Activated CD4-positive, alpha-beta T cell treated with anti-CD3 and anti-CD28 coated beads, Interleukin-2, amount 50 U/mL, for 4 hours (primary cell): Measurements from ENCODE around the gene KAZN.
"Not testable (repeated sequence)": the region's sequence is repeated elsewhere in the genome, so short reads cannot be mapped to it uniquely, and the experiment has no call there.

Experiments used
- DNase-seq, 2 experiments: peaks; one replicate each; pipeline ENCODE4 v3.0.0-alpha.2; 2020

KAZN gene

DNA sequence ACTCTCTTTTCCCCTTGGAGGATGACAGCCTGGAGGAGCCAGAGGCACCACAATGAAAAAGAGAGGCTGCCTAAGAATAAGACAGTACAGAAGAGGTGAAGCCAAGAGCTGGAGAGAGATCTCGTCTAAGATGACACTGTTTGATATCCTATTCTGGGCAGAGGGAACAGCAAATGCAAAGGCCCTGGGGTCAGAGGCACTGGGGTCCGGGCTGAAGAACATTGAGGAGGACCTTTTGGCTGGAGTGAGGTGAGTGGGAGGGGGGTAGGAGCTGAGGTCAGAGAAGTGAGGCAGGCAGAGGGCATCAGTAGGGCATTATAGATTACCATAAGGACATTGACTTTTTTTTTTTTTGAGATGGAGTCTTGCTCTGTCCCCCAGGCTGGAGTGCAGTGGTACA lies 535.8 kb downstream of the KAZN start:
- no peak for DNase-seq

DNA sequence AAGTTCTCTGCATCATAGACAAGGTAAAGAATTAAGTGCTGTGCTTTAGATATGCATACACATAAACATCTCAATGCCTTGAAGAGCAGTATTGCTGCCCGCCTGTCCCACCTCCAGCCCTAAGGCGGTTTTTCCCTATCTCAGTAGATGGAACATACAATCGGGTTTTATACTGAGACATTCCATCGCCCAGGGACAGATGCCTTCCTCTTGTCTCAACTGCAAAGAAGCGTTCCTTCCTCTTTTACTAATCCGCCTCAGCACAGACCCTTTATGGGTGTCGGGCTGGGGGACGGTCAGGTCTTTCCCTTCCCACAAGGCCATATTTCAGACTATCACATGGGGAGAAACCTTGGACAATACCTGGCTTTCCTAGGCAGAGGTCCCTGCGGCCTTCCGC lies 537.1 kb downstream of the KAZN start:
- not testable (repeated sequence) for DNase-seq

DNA sequence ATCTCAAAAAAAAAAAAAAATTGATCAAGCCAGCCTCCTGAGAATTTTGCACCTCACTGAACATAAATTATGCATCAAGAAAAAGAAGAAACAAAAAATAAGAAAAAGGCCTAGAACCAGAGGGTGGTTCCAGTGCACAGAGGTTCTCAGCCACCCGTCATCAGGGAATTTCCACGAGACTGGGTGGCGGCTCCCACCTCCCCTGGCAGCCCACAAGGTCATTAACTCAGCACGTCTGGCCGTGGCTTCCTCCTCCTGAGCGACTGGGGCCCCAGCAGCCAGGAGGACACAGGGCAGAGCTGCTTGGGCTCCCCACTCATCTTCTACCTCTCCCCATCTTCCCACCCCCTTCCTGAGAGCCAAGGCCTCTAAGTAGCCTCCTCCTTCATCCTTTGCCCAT lies 539.3 kb downstream of the KAZN start:
- no peak for DNase-seq

DNA sequence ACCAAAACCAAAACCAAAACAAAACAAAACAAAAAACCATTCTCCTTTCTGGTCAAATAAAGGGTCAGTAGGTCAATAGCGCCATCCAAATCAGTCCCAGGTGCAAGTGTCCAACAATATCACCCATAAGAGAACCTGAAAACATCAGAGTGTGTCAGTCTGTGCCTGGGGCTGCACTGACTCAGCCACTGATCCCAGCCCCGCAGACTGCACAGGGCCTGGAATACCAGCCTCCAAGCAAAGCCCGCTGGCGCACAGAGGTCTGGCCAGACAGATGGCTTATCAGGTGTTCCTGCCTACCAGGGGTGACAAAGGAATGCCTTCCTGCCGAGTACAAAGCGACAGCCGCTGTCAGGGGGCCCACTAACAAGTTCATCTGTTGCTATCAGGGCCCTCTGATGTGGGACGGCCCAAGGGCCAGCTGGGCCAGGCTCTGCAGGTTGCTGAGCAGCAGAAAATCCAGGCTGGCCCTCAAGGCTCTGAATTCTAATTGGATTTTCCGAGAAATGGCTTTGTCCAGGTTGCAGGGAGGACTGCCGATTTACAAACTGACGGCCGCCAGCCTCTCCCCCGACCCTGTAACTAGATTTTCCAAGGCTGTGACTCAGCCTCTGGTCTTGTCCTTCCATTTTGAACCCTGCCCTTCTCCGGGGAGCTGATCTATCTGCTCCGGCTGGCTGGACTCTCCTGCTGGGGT lies 541.3 kb downstream of the KAZN start:
- DNase-seq = no peak

DNA sequence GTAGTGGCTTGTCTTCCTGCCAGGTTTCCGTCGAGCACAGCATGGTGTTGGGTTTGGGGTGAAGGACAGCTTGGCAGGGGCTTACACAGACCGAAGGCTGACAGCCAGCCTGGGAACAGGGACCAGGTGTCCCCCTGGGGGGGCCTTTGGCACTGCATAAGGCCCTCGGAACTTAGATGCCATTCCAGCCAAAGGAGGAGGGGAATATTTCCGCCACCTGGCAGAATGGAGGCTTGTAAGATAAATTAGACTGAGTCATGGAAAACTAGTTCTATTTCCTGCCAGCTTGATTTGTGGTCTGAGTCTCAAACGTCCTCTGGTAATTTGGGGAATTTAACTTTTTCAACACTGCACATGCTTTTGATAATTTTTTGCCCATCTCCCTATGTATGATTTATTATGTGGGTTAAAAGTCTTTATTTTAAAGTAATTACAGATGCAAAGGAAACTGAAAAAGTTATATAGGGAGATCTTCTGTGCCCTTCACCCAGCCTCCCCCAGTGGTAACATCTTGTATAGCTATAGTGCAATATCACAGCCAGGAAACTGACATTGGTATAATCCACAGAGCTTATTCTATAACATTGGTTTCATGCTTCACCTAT lies 543.6 kb downstream of the KAZN start:
- no peak for DNase-seq

DNA sequence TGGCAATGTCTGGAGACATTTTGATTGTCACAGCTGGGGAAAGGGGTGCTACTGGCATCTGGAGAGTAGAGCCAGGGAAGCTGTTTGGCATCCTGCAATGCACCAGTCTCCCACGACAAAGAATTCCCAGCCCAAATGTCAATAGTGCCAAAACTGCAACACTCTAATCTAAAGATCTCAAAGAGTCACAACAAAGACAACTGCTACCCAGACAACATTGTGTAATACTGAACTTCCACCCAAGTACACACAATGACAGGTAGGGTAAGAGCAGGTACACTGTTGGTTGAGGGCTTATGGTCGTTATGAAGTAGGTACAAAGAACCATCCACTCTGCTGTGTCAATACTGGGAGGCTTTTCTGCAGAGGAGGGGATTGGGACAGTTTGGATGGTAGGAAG lies 546.8 kb downstream of the KAZN start:
- DNase-seq = no peak

DNA sequence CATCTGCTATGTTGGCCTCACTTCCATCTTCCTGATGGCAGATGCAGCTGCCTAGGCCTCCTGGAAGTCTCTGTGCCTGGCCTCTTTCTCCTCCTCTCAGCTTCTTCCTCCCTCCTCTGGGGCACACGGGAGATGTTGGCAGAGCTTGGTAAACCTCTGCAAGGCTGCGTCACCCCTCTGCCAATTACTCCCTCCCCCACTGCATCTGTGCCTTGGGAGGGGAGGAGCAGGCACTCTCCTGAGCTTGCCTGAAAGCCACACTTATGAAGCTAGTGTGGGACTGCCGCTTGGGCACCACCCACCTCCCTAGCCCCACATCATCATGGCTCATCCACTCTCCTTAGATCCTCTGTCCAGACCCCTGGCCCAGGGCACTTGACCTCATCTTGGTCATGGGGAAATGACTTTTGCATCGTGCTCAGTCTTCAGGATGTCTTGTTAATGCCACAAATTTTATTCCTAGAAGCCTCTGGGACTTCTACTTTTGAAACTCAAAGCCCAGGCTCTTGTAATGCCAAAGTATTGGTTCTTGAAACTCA lies 547.7 kb downstream of the KAZN start:
- no peak for DNase-seq

DNA sequence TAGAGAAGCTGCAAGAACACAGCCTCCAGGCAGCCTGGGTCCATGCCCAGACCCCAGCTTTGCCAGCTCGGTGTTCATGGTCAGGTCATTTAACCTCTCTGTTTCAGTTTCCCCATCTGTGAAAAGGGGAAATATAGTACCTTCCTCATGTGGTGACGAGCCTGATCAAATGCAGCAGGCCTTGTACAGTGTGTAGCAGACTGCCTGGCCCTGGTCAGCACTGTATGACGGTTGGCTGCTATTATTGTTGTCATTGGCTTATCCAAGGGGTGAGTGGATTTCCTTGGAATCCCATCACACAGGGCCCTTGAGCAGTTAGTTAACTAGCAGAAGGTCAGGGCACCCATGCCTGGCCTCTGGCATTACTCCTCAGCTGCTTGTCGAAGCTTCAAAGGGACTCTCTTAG lies 548.5 kb downstream of the KAZN start:
- no peak for DNase-seq

DNA sequence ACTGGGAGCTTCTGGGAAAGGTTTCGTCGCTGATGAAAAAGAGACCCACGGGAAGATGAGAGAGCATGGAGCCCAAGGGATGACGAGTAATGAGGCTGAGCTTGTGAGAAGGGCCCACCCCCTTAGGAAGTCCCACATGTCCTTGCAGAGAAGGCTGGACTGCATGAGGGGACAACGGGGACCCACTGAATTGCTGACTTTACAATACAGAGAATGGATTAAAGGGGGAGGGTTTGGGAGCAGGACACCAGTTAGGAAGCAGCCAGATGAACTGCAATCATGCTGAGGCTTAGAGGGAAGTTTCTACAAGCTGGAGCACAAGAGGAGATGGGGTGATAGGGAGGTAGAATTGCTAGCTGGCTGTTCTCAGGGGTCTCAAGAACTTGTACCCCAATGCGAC lies 549.5 kb downstream of the KAZN start:
- DNase-seq = no peak

DNA sequence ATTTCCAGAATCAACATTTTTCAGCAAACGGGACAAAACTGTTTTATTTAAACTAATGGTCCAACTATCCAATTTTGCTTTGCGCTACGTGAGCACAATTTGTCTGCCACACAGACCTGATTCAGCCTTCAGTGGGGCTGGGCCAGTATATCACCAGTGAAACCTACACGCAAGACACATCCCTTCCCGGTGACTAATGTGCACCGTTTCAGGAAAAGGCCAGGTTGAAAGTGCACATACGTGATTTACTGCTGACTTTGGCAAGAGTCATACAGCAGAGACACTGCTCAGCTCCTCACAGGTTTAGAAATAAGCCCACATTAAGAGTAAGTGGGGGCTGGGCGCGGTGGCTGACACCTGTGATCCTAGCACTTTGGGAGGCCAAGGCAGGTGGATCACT lies 550.0 kb downstream of the KAZN start:
- DNase-seq = no peak

DNA sequence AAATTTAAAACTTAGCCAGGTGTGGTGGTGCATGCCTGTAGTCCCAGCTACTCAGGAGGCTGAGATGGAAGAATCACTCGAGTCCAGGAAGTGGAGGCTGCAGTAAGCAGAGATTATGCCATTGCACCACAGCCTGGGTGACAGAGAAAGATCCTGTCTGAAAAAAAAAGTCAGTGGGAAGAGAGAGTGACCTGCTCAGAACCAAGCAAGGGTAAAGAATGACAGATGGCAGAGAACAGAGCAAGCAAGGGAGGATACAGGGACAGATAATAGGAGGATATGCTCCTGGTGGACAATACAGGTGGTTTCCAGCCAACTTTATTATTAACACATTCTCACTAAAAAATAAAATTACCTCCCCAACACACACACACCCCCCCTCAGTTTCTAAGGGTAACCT lies 550.5 kb downstream of the KAZN start:
- no peak for DNase-seq

DNA sequence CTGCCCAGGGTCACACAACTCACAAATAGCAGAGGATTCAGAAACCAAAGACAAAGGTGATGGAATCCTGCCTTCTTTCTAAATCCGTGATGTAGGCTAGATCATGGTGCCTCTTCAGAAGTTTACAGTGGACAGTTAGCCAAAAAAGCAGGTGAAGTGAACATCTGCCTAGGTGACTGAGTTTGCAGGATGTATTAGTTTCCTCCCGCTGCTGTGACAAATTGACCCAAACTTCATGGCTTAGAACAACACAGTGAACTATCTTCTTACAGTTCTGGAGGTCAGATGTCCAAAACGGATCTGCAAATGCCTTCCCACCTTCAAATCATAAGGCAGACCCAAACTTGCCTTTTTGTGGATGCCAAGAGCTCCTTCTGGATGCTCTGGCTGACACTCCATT lies 551.9 kb downstream of the KAZN start:
- DNase-seq = no peak

DNA sequence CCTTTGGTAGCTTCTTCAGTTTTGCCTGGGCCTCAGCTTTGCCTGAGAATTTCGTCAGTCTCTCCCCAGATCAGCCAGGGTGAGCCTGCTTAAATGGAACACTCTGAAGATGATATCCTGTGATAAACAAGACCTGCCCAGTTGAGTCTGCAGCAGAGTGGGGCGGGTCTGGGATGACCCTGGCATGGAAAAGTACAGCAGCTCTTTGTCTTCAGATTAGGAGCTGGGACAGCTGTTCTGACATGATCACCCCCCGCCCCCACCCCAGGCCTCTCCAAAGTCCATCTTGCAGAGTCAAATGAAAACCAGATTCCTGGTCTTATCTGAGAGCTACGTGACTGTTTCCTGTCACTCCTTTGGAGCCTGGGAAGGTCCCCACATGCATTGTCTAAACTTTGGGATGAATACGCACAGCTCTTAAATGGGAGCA lies 552.9 kb downstream of the KAZN start:
- DNase-seq = no peak

DNA sequence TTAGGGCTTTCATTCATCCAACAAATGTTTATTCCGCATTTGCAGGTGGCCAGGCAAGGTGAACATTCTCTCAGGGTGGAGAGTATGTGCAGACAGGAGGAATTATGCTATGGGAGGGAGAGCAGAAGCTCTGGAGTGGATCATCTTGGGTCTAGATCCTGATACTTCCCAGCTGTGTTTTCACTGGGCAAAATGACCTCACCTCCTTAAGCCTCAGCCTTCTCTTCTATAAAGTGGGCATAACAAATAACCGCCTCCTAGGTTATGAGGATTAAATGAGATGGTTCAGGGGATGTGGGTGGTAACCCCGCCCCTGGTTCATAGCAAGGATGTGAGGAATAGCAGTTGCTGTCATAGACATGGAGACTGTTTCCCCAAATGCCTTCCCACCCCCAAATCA lies 553.4 kb downstream of the KAZN start:
- no peak for DNase-seq

DNA sequence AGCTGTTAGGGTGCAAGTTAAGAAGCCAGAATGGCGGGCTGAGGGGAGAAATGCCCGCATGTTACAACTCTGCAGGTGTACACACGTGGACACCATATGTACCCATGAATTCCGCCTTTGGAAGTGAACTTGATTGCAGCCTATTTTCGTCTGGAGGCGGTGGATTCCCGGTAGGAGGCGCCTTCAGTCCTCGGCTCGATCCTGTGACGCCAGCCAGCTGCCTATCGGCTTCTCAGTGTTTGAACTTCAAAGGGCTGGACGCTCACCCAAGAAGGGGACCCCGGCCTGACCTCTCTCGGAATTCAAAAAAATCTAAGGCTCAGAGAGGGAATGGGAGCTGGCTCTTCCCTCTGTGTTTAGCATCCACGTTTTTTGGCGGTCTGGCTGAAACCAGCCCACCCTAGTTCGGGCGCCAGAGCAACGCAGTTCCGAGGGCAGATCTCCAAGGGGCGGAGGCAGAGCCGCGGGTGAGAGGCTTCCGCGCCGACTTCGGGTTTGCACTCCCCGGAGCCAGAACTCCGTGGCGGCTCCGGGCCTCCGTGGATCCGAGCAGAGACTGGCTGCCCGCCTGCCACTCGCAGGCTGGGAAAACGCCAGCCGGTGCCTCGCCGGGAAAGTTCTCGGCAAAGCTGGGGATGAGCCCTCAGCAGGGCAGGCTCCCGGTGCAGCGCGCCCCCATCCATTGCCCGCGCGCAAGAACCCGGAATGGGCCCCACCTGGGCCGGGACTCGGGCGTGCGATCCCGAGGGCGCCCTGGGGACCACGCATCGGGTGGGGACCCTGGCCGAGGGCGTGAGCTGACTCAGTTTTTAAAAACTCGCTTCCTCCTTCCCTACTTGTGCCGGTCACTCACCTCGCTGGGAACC lies 554.1 kb downstream of the KAZN start:
- DNase-seq = no peak

DNA sequence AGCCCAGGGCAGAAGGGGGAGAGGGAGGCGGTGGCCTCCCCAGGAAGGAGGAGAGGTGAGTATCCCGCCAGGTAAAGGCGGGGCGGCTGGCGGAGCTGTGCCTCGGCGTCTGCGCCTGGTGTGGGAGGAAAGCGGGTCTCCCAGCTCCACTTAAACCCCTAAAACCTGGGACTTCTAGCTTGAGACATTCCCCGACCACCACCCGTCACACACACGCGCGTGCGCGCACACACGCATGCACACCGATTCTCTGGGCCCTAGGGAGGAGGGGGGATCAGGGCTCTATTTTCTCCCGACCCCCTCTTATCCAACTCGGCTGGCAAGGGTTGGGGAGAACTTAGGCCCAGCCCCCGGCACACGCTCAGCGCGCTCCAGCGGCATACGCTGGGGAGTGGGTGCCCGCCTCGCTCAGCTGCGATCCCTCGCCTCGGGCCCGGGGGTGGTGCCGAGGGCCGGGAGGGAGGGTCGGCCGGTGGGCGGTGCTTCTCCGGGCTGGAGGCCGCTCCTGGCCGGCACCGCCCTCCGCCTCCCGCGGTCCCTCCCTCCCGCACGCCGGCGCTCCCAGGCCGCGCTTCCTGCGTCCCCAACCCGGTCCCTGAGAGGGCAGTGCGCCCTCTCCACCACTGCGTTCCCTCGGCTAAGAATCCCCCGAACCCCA lies 554.8 kb downstream of the KAZN start, which contains the start of gene TMEM51:
Gene TMEM51, plus strand, starts transcription at position 564 of the 658 bp plus-strand sequence. CDS start 61,341 bp downstream, outside the sequence.
- no peak for DNase-seq

DNA sequence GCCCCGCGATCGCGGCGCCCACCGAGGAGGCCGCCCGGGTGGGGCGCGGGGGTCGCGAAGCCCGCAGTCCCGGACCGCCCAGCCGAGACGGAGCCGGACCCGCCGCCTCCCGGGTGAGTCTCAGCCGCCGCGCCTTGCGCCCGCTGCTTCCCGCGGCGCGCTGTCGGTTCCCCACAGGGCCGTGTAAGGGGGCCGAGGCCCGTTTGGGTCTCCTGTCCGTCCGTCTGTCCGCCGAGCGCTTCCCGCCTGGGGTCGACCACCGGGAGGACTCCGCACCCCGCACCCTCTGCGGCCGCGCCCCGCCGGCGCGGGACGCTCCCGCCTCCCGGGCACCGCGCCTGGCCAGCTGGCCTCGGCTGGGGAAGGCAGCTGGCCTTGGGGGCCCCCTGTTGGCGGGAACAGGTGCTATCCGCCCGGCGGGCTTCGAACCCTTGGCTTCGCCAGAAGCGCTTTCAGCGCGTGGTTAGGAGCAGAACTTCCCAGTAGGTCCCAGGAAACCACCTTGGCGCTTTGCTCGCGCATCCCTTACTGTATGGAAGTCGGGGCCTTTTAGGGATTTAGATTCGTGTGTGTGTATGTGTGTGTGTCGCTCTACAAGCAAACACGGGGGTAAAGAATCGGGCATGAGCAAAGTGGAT lies 555.5 kb downstream of the KAZN start:
- no peak for DNase-seq

DNA sequence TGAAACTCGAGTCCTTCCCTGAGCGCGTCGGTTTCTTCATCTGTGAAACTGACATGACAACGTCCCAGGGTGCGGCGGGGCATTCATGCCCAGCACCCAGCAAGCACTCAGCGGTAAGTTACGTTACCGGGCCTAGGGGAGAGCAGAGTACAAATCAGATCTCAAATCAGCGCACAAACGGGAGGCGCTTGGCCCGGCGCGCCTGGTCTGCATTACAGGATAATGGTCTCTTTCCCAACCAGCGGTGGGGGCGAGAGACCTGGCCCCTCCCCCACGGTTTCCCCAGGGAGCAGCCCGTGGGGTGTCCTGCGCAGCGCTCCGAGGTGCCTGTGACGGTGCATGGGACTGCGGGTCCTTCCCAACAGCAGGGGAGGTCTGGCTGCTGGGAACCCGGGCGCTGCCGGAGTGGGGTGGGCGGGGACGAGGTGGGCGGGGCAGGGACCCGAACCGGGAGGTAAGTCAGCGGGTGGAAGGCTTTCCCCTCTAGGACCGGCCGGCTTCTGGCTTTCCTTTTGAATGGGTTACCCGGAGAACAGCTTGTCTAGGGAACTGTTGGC lies 556.1 kb downstream of the KAZN start:
- DNase-seq = no peak

DNA sequence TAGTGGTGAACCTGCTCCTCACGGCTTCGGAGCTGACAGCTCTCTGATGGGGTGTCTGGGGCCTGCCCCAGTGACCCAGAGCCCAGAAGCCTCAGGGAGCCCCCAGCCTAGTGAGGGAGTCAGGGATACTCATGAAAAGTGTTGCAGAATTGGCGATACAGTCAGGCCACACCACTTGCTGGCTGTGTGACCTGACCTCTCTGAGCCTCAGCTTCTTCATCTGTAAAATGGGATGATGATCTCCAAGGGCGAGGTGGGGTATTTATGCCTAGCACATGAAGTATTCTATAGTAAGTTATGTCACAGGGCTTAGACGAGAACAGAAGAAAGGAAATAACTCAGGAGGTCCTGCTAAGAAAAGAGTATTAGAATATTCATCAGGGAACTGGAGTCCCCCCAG lies 556.7 kb downstream of the KAZN start:
- no peak for DNase-seq

DNA sequence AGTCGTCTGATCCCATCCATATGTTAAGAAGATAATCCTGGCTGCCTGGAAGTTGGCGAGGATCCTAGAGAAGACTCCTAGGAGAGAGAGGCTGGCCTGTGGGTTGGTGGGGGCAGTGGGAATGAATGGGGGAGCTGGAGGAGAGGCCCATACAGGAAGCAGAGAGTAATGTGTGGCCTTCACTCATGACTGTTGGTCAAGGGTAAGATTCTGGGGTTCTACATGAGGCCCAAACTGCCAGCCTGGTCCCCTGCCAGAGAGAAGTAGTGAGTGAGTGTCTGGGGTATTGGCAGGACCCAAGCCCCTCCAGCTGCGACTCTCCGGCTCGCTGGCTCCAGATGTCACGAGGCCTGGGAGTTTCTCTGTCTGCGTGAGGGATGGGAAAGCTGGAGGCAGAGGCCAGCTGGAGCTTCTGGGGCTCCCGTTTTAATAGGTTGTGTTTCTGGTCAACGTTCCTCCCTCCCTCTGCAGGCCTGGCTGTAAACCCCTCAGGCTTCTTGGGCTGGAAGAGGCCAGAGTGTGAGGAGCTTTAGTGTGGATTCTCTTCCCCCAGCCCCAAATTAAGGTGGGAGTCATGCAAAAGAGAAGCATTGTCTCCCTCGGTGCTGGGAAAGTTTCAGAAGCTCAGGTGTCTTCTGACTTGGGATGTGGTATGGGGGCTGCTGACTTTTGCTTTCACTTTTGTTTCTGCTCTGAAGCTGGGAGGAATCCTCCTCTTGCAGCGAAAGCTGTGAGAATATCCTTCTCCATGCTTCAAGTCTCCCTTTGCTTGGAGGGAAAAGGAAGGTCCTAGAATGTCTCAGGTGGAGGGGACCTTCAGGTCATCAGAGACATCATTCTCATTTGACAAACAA lies 557.6 kb downstream of the KAZN start:
- DNase-seq = no peak

DNA sequence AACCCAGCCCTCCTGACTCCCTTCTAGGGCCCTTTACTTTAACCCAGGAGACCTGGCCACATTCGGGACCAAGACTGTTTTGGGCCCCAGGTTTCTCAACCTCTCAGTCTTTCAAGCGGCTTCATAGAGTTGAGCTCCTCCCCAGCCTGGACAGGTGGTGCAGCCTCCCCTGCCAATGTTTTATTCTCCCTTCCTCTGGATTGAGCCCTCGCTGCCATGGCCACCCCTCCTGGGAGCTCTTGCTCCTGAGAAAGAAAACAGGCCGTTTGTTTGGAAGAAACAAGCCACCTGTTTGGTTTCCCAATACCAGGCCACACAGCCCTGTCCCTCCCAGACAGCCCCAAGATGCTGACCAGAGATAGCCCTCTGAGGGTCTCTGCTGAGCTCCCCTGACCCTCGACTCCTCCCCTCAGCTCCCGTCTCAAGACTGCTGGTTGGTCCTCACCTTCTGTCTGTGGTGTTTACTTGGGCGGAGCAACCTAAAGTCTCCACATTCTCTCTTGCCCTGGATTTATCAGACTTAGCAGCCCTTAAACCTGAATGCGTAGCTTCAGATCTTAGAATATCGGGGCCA lies 558.4 kb downstream of the KAZN start:
- DNase-seq = no peak
